Ovary (tissue), 3 donors: Measurements from ENCODE around the gene RASA3.

Source experiments
- EP300 ChIP-seq: sonication (generic); formaldehyde crosslinking; IDR thresholded peaks from one replicate; pipeline ENCODE4 v1.6.1; 2017; ENCODE audit warnings: antibody characterized with exemption
- POLR2A ChIP-seq: fragments of 450-650 bp; IDR thresholded peaks from one replicate; pipeline ENCODE4 v1.6.1; 2017; ENCODE audit warnings: antibody characterized with exemption, mild to moderate bottlenecking, moderate library complexity
- TF ChIP-seq, protein P1 (sequence below), 3 donors: fragments of 450-650 bp in 2 of 3; fragments of 200-600 bp in 1 of 3; IDR thresholded peaks; one replicate each; pipeline versions ENCODE4 v1.5.1 to v1.8.0; 2016 to 2022; ENCODE audit warnings: antibody characterized with exemption in 3 of 3, mild to moderate bottlenecking in 1 of 3
- donor health status: DM: no; HTN: no; CAD: no.

DNA sequence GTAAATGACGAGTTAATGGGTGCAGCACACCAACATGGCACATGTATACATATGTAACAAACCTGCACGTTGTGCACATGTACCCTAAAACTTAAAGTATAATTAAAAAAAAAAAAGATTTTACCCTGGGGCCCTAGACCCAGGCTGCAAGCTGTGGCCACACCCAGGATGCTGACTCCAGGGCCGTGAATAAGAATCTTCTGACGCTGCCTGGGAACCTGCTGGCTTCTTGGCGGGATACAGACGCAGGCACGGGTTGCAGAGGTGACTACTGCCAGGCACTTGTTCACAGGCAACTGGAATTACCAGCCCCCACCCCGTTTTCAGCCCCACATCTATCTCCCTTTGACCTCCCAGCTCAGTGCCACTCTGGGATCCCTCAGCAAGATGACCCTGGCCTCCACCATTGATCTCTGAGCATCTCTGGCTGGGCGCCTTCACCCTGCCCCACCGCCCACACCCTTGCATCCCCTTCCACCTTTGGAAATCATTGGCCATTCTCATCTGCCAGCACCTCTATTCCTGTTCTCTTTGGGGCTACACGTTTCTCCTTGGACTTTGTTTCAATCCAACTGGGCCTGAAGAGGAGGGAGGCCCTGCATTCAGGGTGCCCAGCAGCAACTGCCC is 25.6 kb upstream of the RASA3 start:
- no peak for TF ChIP-seq EP300
- TF ChIP-seq, protein P1, sequence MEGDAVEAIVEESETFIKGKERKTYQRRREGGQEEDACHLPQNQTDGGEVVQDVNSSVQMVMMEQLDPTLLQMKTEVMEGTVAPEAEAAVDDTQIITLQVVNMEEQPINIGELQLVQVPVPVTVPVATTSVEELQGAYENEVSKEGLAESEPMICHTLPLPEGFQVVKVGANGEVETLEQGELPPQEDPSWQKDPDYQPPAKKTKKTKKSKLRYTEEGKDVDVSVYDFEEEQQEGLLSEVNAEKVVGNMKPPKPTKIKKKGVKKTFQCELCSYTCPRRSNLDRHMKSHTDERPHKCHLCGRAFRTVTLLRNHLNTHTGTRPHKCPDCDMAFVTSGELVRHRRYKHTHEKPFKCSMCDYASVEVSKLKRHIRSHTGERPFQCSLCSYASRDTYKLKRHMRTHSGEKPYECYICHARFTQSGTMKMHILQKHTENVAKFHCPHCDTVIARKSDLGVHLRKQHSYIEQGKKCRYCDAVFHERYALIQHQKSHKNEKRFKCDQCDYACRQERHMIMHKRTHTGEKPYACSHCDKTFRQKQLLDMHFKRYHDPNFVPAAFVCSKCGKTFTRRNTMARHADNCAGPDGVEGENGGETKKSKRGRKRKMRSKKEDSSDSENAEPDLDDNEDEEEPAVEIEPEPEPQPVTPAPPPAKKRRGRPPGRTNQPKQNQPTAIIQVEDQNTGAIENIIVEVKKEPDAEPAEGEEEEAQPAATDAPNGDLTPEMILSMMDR (IDR thresholded peaks at IDR 0.05), result no peak
- no peak for TF ChIP-seq POLR2A
